NCI-H2227 (cell line): ENCODE data around the gene SFT2D3.

Experiments used
- DNase-seq: peaks from one replicate; lab custom pipeline; 2025; ENCODE audit not compliant: unreplicated experiment; lab: John Stamatoyannopoulos, UW

SFT2D3 gene, protein sequence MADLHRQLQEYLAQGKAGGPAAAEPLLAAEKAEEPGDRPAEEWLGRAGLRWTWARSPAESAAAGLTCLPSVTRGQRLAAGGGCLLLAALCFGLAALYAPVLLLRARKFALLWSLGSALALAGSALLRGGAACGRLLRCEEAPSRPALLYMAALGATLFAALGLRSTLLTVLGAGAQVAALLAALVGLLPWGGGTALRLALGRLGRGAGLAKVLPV

DNA sequence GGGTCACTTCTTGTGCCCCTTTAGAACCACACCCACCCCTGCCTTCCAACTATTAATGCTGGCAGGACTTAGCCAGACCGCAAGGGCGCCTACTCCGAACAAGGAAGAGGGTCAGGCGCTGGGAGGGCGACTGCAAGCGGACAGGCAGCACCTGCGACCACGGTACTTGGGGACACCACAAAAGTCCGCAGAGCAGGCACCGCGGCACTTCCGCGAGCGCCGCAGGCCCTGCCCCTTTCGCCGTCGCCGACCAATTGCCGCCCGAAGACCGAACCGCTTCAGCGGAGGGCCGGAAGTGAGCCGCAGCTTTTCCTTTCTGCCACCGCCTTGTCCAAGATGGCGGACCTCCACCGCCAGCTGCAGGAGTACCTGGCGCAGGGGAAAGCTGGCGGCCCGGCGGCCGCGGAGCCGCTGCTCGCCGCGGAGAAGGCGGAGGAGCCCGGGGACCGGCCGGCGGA is at the start of gene SFT2D3:
Gene SFT2D3, plus strand, starts transcription at position 305 of the 458 bp plus-strand sequence. Its CDS starts 32 bp downstream, at position 337.
- peak; percentile 98 for DNase-seq

DNA sequence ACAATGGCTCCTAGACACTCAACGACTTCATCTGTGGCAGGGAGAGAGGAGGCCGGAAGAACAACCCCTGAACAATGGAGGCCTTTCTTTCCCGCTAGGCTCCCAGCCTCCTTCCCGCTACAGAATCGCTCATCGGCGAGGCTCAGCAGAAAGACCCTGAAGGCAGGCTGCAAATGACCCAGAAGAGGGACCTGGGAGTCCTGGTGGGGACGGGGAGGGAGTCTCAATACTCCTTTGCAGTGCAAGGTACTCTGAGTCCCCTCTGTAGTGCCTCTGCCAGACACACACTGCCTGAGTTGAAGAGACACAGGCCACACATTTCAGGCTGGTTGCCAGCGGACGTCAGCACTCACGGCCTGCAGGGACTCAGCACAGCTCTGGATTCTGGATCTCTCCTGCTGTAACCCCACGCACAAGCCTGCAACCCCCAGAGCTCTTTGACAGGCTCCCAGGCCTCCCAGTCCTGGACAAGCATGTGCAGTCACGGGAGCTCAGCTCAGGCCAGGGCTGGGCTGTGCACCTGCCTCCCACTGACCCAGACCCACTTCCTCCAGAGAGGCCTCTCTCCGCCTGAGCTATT is 49.2 kb upstream of the SFT2D3 start:
- no peak for DNase-seq

DNA sequence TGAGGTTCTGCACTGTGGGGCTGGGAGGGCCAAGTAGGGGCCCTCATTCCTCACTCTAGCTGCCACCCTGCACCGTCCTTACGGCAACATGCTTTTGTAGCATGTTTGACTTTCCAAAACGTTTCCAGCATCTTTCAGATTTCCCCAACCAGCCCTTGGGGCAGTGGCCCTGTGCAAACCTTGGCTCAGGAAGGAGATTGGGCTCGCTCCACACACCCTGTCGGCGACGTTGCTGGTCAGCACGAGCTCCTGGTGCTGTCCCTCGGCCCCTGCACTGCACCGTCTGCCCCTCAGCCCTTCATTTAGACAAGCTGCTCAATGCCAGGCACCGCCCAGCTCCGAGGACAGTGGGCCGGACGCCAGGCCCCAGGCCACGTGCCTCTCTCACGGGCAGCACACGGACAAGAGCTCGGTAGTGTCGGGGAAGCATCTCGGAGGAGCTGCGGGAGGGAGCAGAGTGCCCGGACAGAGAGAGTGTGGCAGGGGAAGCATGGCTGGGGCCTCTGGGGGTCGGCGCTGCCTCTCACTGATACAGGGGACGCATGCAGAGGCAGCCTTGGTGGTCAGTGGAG is 48.4 kb upstream of the SFT2D3 start:
- no peak for DNase-seq

DNA sequence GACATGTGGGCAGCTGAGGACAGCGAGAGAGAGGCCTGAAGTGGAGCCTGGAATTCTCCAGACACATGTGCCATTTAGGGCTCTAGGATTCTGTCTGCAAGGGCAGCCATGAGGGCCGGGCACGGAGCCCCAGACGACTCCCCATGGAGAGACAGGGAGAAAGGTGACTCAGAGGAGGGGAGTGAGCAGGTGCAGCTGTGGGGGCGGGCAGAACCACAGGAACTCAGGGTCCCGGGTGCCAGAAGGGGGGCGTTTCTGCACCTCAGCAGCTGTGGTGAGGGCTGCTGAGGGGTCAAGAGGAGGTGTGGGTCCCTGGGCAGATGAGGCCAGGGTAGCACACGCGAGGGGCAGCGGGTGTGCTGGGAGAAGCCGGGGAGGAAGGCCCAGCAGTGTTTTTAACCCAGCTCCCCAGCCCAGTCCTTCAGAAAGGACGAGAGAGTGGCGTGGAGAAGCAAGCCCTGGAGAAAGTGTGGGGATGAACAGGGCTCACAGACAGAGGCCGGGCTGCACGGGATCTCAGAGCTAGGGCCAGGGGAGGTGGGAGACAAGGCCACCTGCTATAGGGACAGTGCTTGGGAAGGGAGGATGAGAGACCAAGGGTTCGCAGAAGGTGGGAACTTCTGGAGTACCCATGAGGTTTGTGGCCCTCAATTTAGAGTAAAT is 47.7 kb upstream of the SFT2D3 start:
- no peak for DNase-seq

DNA sequence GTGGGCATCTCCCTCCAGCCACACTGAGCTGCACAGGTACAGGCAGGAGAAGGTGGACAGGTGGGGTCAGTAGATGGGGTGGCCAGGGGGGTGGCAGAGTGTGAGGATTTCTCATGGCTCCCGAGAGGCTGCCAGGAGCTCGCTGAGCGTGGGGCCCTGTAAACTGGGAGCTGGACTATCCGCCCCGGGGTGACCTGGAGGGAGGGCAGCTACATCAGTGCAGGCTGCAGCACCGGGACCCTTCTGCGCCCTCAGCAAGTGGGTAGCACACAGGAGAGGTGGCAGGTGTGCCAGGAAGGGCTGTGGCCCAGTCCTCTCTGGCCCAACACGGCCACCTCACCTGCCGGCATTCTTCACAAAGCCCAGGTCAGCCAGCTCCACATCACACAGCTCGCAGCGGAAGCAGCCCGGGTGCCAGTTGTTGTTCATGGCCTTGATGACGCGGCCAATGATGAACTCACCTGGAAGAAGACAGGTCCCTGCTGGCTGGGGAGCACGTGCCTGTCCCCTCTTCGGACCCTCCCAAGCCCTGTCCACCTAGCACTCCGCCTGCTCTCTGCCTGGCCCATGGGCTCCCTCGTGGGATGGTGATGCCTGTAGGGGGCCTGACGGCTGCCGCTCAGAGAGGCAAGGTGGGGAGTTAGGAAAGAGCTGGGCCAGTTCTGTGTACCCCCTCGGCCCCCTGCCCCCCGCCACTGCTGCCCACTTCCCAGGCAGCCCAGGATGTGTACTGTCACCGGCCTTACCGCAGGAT is 47.0 kb upstream of the SFT2D3 start:
- DNase-seq, result no peak

- DNase-seq, result no peak
Observed at GRCh38 chr2:127654838-127655175, 46.5 kb upstream of the SFT2D3 start.

DNA sequence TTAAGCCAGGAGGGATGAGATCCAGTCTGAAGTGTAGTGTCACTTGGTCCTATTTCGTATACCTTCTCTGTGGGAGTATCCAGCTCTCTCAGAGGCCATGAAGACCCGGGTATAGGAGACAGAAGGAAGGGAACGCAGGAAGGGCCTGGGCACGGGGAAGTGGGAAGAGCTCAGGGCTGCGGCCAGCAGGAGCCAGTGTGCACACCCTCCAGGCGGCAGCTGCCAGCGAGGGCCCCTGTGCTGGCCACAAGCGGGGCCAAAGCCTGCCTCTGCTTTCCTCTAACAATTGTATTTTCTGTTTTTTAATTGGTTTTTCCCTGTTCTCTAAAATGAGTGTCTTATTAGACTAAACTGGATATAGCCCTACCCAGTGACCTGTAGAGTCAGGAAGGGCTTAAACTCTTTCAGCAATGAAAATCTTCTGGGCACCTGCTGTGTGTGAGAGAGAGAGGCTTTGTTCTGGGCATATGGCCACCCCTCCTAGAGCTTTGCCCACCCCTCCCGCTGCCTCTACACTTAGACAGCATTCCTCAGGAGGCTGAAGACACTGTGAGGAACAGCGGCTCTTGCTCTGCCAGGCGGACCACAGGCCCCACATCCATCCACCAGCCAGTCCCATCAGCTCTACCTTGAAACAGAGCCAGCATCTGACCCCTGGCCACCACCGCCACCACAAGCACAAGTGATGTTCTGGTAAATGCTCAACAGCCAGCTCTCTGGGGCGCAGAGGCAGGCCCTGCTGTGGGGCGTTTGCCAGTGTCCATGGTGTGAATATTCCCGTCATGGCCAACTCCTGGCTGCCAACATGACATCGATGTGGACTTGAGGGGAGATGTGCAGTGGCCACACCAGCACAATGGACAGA is 45.9 kb upstream of the SFT2D3 start:
- peak; percentile 44 for DNase-seq

- no peak for DNase-seq
Observed at GRCh38 chr2:127656569-127657231, 44.6 kb upstream of the SFT2D3 start.

- DNase-seq, result no peak
Observed at GRCh38 chr2:127657232-127657595, 44.1 kb upstream of the SFT2D3 start.

GRCh38 chr2:127658146-127658545 is 43.2 kb upstream of the SFT2D3 start:
- no peak for DNase-seq

DNA sequence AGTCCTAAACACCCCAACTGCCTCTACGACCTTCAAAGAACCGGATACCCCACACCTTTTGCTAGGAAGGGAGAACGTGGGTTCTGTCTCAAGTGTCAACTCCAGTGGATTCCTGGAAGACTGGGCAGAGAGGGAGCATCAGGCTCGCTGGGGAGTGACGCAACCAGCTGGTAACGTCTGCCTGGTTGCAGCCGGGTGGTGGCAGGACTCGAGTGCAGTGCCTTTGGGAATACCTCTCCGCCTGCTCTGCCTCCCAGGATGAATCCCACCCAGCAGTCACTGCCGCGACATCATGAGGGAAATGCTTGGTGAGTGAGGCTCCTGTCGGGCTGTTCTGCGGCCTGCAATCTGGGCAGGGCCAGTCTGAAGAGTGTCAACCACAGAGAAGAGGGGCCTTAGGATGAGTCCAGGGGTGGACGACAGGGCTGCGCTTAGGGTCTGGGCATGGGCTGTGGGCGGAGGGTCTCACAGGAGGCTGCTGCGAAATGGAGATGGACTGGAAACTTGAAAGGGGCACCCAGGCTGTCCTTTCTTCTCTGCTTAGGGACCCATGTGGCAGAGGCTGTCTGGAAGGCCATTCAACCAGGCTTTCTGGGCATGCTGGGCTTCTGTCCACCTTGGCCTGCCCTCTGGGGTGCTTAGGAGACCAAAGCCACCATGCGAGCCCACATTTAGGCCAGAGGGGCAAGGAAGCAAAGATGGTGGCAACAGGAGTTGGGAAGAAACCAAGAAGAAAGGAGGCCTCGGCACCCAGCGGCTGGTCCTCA is 42.5 kb upstream of the SFT2D3 start:
- no peak for DNase-seq

DNA sequence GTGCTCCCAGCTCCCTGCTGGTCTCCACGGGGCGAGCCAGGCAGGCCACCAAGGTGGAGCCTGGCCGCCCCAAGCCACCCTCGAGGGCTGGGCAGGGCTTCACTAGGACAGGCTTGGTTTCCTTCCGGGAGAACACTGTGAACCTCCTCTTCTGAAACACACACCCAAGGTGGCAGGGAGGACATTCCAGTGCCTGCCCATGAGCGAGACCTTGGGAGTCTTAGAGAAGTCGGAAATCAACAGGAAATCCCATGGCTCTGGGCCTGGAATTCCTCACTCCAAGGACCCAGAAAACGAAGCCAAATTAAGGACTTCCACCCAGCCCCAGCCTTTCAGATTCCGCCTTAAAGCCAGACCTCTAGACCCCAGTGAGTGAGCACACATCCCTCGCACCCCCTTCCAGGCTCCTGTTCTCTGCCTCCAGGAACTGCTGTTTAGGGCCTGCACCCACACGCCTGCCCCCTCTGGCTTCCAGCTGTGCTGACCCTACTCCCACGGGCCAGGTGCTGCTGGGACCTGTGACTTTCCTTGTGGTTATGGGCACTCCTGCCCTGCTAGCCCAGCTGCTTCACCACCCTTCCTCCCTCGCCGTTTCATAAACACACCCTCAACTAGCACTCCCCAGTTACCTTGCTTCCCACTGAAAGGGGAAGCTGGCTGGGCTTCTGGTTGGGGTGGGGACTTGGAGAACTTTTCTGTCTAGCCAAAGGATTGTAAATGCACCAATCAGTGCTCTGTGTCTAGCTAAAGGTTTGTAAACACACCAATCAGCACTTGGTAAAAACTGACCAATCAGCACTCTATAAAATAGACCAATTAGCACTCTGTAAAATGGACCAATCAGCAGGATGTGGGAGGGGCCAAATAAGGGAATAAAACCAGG is 41.6 kb upstream of the SFT2D3 start:
- DNase-seq, result no peak

- DNase-seq, result no peak
Observed at GRCh38 chr2:127660291-127660578, 41.1 kb upstream of the SFT2D3 start.

DNA sequence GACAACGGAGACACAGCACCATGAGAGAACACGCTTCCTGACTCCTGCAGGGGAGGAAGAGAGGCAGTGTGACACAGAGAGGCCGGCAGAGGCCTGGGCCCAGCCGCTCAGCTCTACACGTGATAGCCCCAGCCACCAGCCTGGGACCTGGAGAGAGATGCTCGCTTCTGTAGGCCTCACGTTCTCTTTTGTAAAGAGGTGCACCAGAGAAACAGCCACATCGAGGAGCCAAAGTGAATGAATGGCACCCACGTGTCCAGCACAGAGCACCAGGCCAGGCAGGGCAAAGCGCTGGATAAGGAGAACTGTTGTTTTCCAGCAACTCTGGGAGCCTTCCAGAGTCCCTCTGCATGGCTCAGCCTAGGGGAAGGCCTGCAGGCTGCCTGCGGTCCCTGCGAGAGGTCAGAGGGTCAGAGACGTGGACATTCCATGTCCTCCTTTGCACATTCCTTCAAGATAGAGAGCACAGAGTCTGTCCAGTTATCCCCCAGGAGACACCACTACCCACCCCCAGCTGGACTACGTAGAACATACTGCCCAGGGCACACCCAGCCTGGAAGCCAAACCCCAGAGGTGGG is 40.1 kb upstream of the SFT2D3 start:
- DNase-seq, result no peak

DNA sequence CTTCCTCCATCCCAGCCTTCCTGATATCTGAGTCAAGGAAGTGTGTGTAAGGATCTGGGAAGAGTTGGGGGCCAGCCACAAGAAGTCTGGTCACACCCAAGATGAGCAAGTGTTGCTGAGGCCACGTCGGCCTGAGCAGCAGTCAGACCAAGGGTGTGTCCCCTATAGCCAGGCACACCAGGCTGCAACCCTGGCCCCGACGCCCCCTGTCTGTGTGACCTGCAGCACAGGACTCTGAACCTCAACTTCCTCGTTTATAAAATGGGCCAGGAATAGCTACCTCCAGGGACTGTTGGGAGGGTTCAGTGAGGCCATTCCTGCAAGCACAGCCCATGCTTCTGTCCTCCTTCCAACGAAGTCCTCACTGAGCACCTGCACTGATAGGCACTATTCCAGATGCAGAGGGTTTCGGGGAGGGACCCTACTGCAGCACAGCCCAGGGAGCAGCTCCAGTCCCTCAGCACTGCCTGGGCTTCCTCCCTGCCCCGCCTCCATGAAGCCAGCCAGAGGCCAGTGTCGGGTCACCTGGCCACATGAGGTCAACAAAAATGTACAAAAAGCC is 39.3 kb upstream of the SFT2D3 start:
- no peak for DNase-seq

GRCh38 chr2:127662937-127663565 is 38.2 kb upstream of the SFT2D3 start:
- no peak for DNase-seq

DNA sequence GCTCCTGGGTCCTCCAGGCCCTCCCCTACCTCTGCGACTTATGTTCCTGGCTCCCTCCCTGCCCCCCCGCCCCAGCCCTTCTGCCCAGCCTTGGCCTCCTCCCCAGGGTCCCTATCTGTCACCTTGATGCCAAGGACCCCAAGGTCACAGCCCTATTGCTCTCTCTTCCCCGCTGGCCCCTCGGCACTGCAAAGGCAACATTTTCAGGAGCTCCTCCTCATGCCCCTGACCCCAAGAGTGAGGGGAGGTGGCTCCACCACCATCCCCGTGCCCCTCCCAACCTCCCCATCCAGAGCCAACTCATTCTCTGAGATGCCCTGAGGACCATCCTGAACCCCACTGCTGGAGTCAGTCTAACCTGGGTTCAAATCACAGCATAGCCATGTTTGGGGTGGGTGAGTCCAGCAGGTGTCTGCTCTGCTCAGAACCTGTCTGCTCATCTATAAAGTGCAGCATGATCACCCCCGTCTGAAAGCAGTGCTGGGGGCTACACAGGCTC is 37.7 kb upstream of the SFT2D3 start:
- no peak for DNase-seq
